GM18858 (cell line): ENCODE data around the gene OLFM1.
"Not testable (repeated sequence)": the region's sequence is repeated elsewhere in the genome, so short reads cannot be mapped to it uniquely, and the experiment has no call there.

ENCODE experiments used
- ATAC-seq: cut with Tn5 transposase; IDR thresholded peaks from one replicate; pipeline ENCODE4 v1.9.1; 2021; ENCODE audit not compliant: unreplicated experiment

OLFM1 gene

DNA sequence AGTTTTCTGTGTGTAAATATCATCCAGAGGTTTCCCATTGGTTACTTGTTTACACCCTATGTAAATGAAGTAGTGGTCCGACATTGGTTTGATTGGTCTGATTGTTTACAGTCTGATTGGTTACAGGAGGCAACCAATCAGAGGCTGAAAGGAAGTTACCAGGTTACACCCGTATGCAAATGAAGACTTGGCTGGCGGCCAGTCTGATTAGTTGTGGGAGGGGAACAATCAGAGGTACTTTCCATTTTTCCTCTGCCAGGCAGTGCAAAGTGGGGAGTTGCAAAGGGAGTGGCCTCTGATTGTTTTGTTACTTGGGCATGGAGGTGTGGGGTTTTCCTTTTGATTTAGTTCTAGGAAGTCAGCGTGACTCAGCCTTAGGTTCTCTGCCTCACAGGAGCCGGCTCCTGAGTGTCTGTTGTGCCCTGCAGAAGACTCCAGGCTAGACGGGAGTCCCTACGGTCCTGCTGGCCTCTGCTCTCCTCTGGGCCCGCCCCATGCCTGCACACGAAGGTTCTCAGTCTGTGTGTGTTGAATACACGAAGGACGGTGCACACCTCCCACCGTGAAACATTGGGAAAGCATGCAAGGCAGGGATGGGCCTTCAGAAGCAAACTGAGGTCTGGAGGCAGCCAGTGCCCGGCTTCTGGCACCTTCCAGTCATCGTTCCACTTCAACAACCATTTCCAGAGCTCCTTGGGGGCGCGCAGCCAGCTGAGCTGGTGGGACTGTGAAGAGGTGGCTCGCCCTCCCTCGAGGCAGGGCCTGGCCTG is 42.9 kb downstream of the OLFM1 start:
- no peak for ATAC-seq

GRCh38 chr9:135131488-135131887 is 44.0 kb downstream of the OLFM1 start:
- no peak for ATAC-seq

GRCh38 chr9:135132008-135132407 is 44.5 kb downstream of the OLFM1 start:
- ATAC-seq, result no peak

DNA sequence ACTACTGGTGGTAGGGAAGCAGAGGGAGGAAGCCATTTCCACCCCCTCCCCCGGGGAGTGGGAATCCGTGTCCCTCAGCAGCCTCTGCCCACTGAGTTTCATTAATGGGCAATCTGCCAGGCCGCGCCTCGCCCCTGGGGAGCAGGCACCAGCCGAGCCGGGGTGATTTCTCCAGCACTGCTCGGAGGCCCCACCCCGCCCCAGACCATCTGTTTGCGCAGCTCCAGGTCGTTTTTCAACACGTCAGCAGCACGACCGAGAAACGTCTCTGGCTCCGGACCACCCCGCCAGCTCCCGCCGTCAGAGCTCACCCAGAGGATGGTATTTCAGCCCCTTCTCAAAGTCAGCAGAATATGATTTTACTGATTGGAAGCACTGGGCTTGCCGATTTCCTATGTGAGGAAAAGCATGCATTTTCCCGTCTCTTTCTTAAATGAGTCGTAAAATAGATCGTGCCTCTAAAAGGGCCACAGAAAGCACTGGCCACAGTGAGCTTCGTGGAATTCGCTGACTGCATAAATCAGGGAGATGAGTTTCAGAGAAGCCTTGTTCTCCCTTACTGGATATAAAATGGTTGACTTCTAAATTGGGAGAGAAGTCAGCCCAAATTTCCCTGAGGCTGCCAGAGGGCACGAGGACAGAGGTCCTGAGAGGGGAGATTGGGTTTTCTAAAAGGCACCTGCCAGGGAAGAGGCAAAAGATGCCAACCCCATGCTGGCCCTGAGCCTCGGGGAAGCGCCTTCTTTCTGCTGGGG is 47.0 kb downstream of the OLFM1 start:
- ATAC-seq, result no peak

GRCh38 chr9:135135171-135135928 is 47.9 kb downstream of the OLFM1 start:
- no peak for ATAC-seq

DNA sequence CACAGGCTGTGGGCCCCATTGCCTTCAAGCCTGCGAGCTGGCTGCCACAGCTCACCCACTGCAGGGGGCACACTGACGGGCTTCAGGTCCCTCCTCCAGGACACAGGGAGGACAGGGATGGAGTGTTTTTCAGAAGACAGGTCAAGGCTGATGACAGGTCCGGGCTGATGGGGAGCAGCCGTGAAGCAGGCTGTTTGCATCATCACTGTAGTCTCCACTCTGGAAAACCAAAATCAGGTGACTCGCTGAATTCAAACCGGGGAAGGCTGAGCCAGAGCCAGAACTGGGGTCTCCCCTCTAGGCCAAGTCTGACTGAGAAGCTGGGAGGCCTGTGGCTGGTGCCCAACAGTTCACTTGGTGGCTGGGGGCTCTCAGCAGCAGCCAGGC is 48.5 kb downstream of the OLFM1 start:
- ATAC-seq, result no peak

DNA sequence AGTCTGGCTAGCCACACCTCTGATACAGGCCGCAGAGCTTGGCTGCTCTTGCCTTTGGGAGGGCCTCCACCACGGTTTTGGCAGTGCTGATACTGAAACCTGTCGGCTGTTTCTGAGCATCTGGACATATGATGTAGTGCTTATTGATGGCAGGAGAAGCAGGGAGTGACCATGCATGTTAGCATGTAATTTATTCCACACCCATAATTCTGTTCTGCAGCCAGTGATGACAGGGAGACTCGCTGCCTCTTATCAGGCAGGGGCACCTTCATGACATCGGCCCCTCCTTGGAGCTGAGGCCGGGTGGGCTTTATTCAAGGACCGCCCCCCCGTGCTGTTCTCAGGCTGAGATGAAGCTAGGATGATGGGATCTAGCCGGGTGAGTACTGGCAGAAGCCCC is 49.0 kb downstream of the OLFM1 start:
- no peak for ATAC-seq

DNA sequence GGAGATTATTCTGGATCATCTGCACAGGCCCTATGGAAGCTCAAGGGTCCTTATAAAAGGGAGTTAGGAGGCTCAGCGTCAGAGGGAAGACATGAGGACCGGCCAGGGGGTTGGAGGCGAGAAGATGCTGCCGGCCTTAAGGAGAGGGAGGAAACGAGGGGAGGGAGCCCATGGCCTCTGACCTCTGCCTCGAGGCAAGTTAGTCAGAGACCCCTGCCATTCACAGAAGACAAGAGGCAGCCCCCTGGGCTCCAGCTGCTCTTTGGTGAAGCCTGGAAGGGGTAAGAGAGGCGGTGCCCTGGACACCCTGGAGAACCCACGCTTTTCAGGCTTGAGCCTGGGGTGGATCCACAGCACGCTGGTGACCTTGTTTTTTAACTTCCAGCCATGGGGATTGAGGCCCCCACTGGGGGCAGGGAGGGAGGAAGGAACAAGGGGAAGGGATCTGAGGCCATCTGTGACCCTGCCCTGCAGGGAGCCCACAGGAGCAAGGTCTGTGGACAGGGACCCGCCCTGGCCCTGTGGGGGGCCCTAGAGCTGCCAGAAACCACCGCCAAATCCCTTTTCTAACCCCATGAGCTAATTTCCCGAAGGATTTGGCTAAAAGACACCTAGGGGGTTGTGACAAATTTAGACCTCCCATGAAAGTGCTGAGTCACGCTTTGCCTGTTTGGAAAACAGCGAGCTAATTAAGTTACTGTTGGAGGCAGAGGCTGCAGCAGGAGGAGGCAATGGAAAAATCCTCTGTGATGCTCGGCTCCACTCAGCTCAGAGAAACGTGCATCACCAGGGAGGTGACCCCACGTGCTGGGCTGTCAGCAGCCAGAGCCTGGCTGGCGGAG is 49.7 kb downstream of the OLFM1 start:
- no peak for ATAC-seq

GRCh38 chr9:135138078-135138855 is 50.8 kb downstream of the OLFM1 start:
- ATAC-seq, result no peak

DNA sequence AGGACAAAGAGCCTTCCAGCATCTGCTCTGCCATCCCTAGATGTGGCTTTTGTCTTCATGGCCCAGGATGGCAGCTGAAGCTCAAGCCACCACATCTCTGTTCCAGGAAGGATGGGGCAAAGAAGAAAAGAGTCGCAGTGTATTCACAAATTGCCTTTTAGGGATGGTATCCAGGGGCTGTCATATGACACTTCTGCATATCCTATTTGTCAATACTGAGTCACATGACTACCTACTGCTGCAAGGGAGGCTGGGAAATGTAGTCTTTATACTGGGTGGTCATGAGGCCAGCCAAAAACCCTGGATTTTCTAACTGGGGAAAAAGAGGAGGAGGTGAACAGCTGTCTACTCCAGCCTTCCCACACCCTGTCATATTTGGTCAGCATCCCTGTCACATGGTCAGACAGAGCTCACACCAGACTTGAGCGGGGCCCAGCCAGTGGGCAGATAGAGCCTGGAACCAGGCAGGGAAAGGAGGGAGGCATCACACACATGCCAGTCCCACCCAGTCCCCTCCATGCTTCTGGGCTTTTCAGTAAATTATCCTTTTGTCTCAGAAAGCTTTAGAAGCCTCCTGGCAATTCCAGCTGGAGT is 52.0 kb downstream of the OLFM1 start:
- no peak for ATAC-seq

- ATAC-seq, result no peak
Observed at GRCh38 chr9:135141183-135141774, 53.8 kb downstream of the OLFM1 start.

DNA sequence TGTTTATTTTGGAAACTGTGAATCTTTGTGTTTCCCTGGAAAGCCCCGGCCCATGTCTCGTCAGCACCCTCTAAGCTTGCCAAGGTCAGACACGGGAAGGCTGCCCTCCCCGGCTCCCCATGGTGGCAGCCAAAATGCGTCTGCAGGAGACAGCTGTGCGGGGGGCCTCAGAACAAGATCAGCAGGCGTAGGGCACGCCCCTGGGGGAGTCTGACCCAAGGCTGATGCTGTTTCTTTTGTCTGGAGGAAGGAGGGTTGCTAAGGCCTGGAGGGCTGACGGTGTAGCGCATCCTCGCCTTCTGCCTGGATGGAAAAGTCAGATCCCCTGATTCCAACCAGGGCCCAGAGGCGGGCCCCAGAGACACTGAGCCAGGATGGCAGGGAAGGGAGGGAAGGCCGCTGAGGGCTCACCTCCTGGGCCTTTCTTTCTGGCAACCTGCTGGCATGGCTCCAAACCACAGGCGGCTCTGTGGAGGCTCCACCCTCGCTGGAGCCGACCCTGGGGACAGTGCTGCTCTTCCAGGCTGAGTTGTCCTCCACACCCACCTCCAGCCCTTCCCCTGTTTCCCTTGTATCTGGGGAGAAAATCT is 57.2 kb downstream of the OLFM1 start:
- ATAC-seq, result no peak

DNA sequence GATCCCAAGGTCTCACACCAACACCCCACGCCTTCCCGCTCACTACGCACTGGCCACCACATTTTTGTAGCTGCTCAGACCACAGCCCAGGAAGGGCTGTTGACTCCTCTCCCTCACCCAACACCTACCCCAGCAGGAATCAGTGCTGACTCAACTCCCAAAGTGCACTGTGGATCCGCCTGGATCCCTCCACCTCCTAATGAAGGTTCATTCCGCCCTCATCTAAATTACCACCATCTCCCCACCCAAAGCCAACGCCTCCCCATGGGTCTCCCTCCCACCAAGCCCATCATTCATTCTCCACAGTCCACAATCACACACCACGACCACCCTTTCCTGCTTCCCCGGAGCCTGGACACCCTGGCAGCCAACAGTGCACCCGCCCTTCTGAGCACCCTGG is 57.8 kb downstream of the OLFM1 start:
- no peak for ATAC-seq

- no peak for ATAC-seq
Observed at GRCh38 chr9:135146241-135146640, 58.8 kb downstream of the OLFM1 start.

DNA sequence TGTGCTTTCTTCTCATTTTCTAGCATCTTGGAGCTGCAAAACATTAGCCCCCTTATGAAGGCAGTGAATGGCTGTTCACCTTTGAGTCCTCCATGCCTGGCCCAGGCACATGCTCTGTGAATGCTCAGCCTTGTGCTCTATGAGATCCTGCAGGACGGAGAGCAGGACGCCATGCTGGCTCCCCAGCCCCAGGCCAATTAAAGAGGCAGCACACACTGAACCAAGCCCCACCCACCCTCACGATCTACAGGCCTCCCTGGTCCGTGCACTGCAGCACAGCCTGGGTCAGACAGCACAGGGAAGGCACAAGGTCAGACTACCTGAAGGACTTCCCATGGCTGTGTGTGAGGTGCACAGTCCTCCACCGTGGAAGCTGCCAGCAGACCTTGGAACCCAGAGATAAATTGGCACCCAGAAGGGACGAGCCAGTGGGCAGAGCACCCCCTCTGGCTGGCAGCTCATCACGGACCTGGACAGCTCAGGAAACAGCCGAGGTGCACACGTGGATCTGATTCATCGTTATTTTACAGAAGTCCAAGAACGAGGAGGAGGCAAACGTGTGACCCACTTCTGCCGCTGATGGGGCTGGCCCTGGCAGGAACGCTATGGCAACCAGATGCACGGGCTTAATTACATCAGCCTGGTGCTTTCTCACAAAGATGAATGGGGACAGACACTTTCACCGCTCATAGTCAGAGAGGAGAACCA is 59.5 kb downstream of the OLFM1 start:
- no peak for ATAC-seq

DNA sequence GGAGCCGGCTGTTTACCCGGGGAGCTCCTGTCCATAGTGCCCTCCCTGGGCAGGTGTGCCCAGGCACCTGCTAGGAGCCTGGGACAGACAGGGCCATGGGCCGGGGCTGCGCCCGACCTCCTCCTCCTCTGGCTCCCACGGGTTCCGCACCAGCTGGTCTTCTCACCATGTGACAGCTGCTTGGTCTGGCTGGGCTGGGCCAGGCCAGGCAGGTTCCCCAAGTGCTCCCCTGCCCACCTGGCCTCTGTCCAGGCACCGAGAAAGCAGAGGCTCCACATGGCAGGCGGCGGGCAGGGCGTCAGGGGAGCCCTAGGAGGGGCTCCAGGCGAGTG is 60.0 kb downstream of the OLFM1 start:
- no peak for ATAC-seq

DNA sequence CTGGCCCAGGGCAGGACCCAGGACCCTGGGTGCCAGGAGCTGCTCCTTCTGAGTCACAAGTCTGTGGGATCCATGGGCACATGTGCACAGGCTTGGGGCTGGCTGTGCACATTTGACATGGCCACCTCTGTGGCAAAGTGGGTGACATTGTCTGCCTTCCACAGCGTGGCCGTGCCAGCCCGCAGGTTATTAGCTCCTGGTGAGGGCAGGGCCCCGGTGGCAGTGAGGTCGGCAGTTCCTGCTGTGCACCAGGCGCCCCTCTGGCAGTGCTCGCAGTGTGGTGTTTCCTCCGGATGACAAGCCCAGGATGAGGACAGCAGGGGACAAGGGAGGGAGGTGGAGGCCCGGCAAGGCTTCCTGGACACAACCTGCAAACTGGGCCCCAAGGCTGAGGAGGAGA is 60.5 kb downstream of the OLFM1 start:
- no peak for ATAC-seq

- ATAC-seq, result no peak
Observed at GRCh38 chr9:135148386-135148785, 60.9 kb downstream of the OLFM1 start.

- not testable (repeated sequence) for ATAC-seq
Observed at GRCh38 chr9:135149901-135150300, 62.4 kb downstream of the OLFM1 start.
